Measurements from ENCODE around the gene RFX3.

Gene RFX3

GRCh38 chr9:3491450-3491849 lies 34.4 kb downstream of the RFX3 start:
- Histone ChIP-seq H3K4me3 (replicated peaks; ENCODE audit: insufficient read depth, low read length) (no peak overlapping the region), H3K27me3 (ENCODE audit: insufficient read depth, poor library complexity, severe bottlenecking) (no peaks in the 10 kb centered on the region), H3K27ac (replicated peaks) (no peak overlapping the region)
- DNase-seq (ENCODE audit: low read depth in 1 of 2, low spot score in 1 of 2): no peak
- no peak for TF ChIP-seq CTCF (IDR thresholded peaks at IDR 0.05; ENCODE audit: insufficient read depth, low read length)
- no peak for TF ChIP-seq GABPA (IDR thresholded peaks at IDR 0.05; ENCODE audit: low read depth)
- no peak for TF ChIP-seq SPI1 (IDR thresholded peaks at IDR 0.05; ENCODE audit: borderline replicate concordance, low read depth)
- no peak for TF ChIP-seq REST (IDR thresholded peaks at IDR 0.05; ENCODE audit: insufficient replicate concordance, low read depth)
- no peak for TF ChIP-seq POLR2AphosphoS5 (IDR thresholded peaks at IDR 0.05; ENCODE audit: low read depth)

- TF ChIP-seq GABPA (IDR thresholded peaks at IDR 0.05; ENCODE audit: low read depth) (no peak), REST (IDR thresholded peaks at IDR 0.05; ENCODE audit: insufficient replicate concordance, low read depth) (no peak), SPI1 (IDR thresholded peaks at IDR 0.05; ENCODE audit: borderline replicate concordance, low read depth) (no peak), CTCF (IDR thresholded peaks at IDR 0.05; ENCODE audit: insufficient read depth, low read length) (no peak), POLR2AphosphoS5 (IDR thresholded peaks at IDR 0.05; ENCODE audit: low read depth) (no peak)
- Histone ChIP-seq H3K27ac (replicated peaks) (no peak overlapping the region), H3K27me3 (ENCODE audit: insufficient read depth, poor library complexity, severe bottlenecking) (no peaks in the 10 kb centered on the region), H3K4me3 (replicated peaks; ENCODE audit: insufficient read depth, low read length) (no peak overlapping the region)
- DNase-seq (ENCODE audit: low read depth in 1 of 2, low spot score in 1 of 2): no peak
Measured at GRCh38 chr9:3490957-3491356, 34.8 kb downstream of the RFX3 start.

GRCh38 chr9:3482578-3482977 lies 43.2 kb downstream of the RFX3 start:
- Histone ChIP-seq H3K27me3 (ENCODE audit: insufficient read depth, poor library complexity, severe bottlenecking) (no peaks in the 10 kb centered on the region), H3K4me3 (replicated peaks; ENCODE audit: insufficient read depth, low read length) (no peak overlapping the region), H3K27ac (replicated peaks) (no peak overlapping the region)
- no peak for DNase-seq (ENCODE audit: low read depth in 1 of 2, low spot score in 1 of 2)
- no peak for TF ChIP-seq CTCF (IDR thresholded peaks at IDR 0.05; ENCODE audit: insufficient read depth, low read length)
- TF ChIP-seq SPI1 (IDR thresholded peaks at IDR 0.05; ENCODE audit: borderline replicate concordance, low read depth): no peak
- TF ChIP-seq REST (IDR thresholded peaks at IDR 0.05; ENCODE audit: insufficient replicate concordance, low read depth): no peak
- no peak for TF ChIP-seq POLR2AphosphoS5 (IDR thresholded peaks at IDR 0.05; ENCODE audit: low read depth)
- no peak for TF ChIP-seq GABPA (IDR thresholded peaks at IDR 0.05; ENCODE audit: low read depth)

Data from HL-60 (cell line).